ENCODE results near the gene GALNT6.

DNA sequence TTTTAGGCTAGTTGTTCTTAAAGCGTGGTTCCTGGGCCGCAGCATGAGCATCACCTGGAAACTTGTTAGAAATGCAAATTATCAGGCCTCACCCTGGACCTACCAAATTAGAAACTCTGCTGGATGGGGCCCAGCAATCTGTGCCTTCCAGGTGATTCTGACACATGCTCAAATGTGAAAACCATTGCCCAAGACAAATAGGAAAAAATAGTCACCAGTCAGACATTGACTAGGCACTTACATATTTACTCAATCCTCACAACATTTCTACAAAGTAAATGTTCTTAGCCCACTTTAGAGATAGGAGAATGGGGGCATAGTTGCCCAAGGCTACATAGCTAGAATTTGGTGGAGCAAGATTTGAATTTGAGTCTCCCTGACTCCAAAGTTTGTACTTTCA, 48.0 kb downstream of the GALNT6 start:
- TF ChIP-seq, protein P1, sequence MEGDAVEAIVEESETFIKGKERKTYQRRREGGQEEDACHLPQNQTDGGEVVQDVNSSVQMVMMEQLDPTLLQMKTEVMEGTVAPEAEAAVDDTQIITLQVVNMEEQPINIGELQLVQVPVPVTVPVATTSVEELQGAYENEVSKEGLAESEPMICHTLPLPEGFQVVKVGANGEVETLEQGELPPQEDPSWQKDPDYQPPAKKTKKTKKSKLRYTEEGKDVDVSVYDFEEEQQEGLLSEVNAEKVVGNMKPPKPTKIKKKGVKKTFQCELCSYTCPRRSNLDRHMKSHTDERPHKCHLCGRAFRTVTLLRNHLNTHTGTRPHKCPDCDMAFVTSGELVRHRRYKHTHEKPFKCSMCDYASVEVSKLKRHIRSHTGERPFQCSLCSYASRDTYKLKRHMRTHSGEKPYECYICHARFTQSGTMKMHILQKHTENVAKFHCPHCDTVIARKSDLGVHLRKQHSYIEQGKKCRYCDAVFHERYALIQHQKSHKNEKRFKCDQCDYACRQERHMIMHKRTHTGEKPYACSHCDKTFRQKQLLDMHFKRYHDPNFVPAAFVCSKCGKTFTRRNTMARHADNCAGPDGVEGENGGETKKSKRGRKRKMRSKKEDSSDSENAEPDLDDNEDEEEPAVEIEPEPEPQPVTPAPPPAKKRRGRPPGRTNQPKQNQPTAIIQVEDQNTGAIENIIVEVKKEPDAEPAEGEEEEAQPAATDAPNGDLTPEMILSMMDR (conservative IDR thresholded peaks at IDR 0.05; ENCODE audit: low read length) = no peak
- TF ChIP-seq EZH2phosphoT487 (IDR thresholded peaks at IDR 0.05; ENCODE audit: borderline replicate concordance) = no peak

Measured in Loucy (cell line).